PFSK-1 (cell line): Measurements from ENCODE around the gene EGF.

Source experiments
- FOXP2 ChIP-seq: optimal IDR thresholded peaks from 2 replicates; pipeline ENCODE3; 2011; ENCODE audit warnings: borderline replicate concordance, control low read depth, inconsistent platforms; ENCODE audit not compliant: insufficient read depth; ENCODE audit errors: extremely low read length, extremely low read depth
- POLR2AphosphoS5 ChIP-seq: IDR thresholded peaks from 2 replicates; pipeline ENCODE4 v1.6.1; 2012; ENCODE audit warnings: low read depth, mild to moderate bottlenecking, control low read depth, low read length, moderate library complexity
- REST ChIP-seq, 2 experiments: IDR thresholded peaks; 2 replicates each; pipeline versions ENCODE4 v1.6.1 to v1.8.0; 2011 to 2012; ENCODE audit warnings: low read depth in 2 of 2, low read length in 2 of 2, control low read depth in 1 of 2, inconsistent platforms in 1 of 2, mild to moderate bottlenecking in 1 of 2, moderate library complexity in 1 of 2; ENCODE audit not compliant: insufficient read depth in 1 of 2
- SIN3A ChIP-seq: IDR thresholded peaks from 2 replicates; pipeline ENCODE4 v1.6.1; 2012; ENCODE audit warnings: mild to moderate bottlenecking, low read length, moderate library complexity, borderline replicate concordance; ENCODE audit not compliant: insufficient read depth
- TAF1 ChIP-seq: IDR thresholded peaks from 2 replicates; pipeline ENCODE4 v1.6.1; 2012; ENCODE audit warnings: low read length, control low read depth, borderline replicate concordance; ENCODE audit not compliant: insufficient read depth

EGF gene

GRCh38 chr4:109879081-109879480, 33.6 kb upstream of the EGF start:
- no peak for TF ChIP-seq SIN3A
- TF ChIP-seq REST (IDR thresholded peaks at IDR 0.05; ENCODE audit: insufficient read depth in 1 of 2, low read depth in 2 of 2, low read length in 2 of 2), result no peak
- TF ChIP-seq TAF1, result no peak

GRCh38 chr4:109879636-109880314, 32.9 kb upstream of the EGF start:
- TF ChIP-seq TAF1 (no peak), SIN3A (no peak), POLR2AphosphoS5 (no peak), REST (IDR thresholded peaks at IDR 0.05; ENCODE audit: insufficient read depth in 1 of 2, low read depth in 2 of 2, low read length in 2 of 2) (no peak), FOXP2 (no peak)

GRCh38 chr4:109886303-109886702, 26.4 kb upstream of the EGF start:
- no peak for TF ChIP-seq FOXP2
- no peak for TF ChIP-seq REST (IDR thresholded peaks at IDR 0.05; ENCODE audit: insufficient read depth in 1 of 2, low read depth in 2 of 2, low read length in 2 of 2)
- TF ChIP-seq TAF1, result no peak
- no peak for TF ChIP-seq POLR2AphosphoS5
- no peak for TF ChIP-seq SIN3A

GRCh38 chr4:109887071-109887470, 25.6 kb upstream of the EGF start:
- TF ChIP-seq POLR2AphosphoS5 (no peak), TAF1 (no peak), FOXP2 (no peak), REST (IDR thresholded peaks at IDR 0.05; ENCODE audit: insufficient read depth in 1 of 2, low read depth in 2 of 2, low read length in 2 of 2) (no peak), SIN3A (no peak)

- TF ChIP-seq REST (IDR thresholded peaks at IDR 0.05; ENCODE audit: insufficient read depth in 1 of 2, low read depth in 2 of 2, low read length in 2 of 2), result no peak
- no peak for TF ChIP-seq POLR2AphosphoS5
- TF ChIP-seq TAF1, result no peak
- TF ChIP-seq SIN3A, result no peak
- no peak for TF ChIP-seq FOXP2
These were observed 22.6 kb upstream of the EGF start for GRCh38 chr4:109890076-109890475.
